DND-41 (cell line): ENCODE data around the gene STXBP6.

Experiments used
- CTCF ChIP-seq: IDR thresholded peaks from 2 replicates; pipeline ENCODE4 v1.5.1; 2012; ENCODE audit warnings: borderline replicate concordance, low read length, moderate library complexity, mild to moderate bottlenecking; ENCODE audit not compliant: poor library complexity, severe bottlenecking; ENCODE audit errors: extremely low read depth
- EZH2 ChIP-seq: IDR thresholded peaks from 3 replicates; pipeline ENCODE4 v1.6.1; 2012; ENCODE audit warnings: borderline replicate concordance, low read depth, mild to moderate bottlenecking, moderate library complexity, low read length, inconsistent platforms; ENCODE audit not compliant: severe bottlenecking

- TF ChIP-seq CTCF: no peak
- no peak for TF ChIP-seq EZH2
Observed at GRCh38 chr14:24958271-24958670, 91.7 kb downstream of the STXBP6 start.
